Islet of Langerhans (tissue), 1 donor: ENCODE data around the gene GPR135.
"Not testable (repeated sequence)": the region's sequence is repeated elsewhere in the genome, so short reads cannot be mapped to it uniquely, and the experiment has no call there.

Source experiments
- FAIRE-seq: peaks from one replicate; lab custom pipeline; 2011; peaks lifted over from hg19 to GRCh38; lab: Jason Lieb, UNC

Gene GPR135

GRCh38 chr14:59474172-59474571 lies 9.0 kb upstream of the GPR135 start:
- no peak for FAIRE-seq

GRCh38 chr14:59464486-59465315 lies 479 bp downstream of the GPR135 start:
- FAIRE-seq, result no peak

- FAIRE-seq, result no peak
Measured at GRCh38 chr14:59463787-59464485, 1.2 kb downstream of the GPR135 start.

GRCh38 chr14:59461891-59462290 lies 3.3 kb downstream of the GPR135 start:
- FAIRE-seq, result no peak

GRCh38 chr14:59460378-59460777 lies 4.8 kb downstream of the GPR135 start:
- no peak for FAIRE-seq

GRCh38 chr14:59458486-59458885 lies 6.7 kb downstream of the GPR135 start:
- no peak for FAIRE-seq

- FAIRE-seq, result no peak
Measured at GRCh38 chr14:59455411-59455810, 9.8 kb downstream of the GPR135 start.

- no peak for FAIRE-seq
Measured at GRCh38 chr14:59454139-59454538, 11.0 kb downstream of the GPR135 start.

- FAIRE-seq, result no peak
Measured at GRCh38 chr14:59451849-59452248, 13.3 kb downstream of the GPR135 start.

GRCh38 chr14:59450716-59451115 lies 14.5 kb downstream of the GPR135 start:
- FAIRE-seq, result no peak

GRCh38 chr14:59448673-59449072 lies 16.5 kb downstream of the GPR135 start:
- not testable (repeated sequence) for FAIRE-seq

- FAIRE-seq, result no peak
Measured at GRCh38 chr14:59439256-59439965, 25.8 kb downstream of the GPR135 start.

GRCh38 chr14:59438195-59438647 lies 27.0 kb downstream of the GPR135 start:
- no peak for FAIRE-seq

- no peak for FAIRE-seq
Measured at GRCh38 chr14:59435987-59436386, 29.2 kb downstream of the GPR135 start.

GRCh38 chr14:59435101-59435500 lies 30.1 kb downstream of the GPR135 start:
- FAIRE-seq, result no peak

- FAIRE-seq, result no peak
Measured at GRCh38 chr14:59429790-59430189, 35.4 kb downstream of the GPR135 start.

GRCh38 chr14:59428581-59429012 lies 36.6 kb downstream of the GPR135 start:
- no peak for FAIRE-seq

GRCh38 chr14:59427653-59428580 lies 37.3 kb downstream of the GPR135 start:
- FAIRE-seq, result no peak

GRCh38 chr14:59425322-59425935 lies 39.8 kb downstream of the GPR135 start:
- FAIRE-seq, result no peak

GRCh38 chr14:59424341-59425071 lies 40.7 kb downstream of the GPR135 start:
- FAIRE-seq, result no peak
